GM19099 (cell line): ENCODE measurements around the gene ACTG1.

Experiments used
- POLR2A ChIP-seq: IDR thresholded peaks from 3 replicates; pipeline ENCODE4 v1.6.1; 2011; ENCODE audit warnings: low read depth; ENCODE audit not compliant: insufficient read length; ENCODE audit errors: extremely low read depth

Gene ACTG1

GRCh38 chr17:81517339-81518112 lies 4.9 kb upstream of the ACTG1 start:
- TF ChIP-seq POLR2A: peak; percentile 70

DNA sequence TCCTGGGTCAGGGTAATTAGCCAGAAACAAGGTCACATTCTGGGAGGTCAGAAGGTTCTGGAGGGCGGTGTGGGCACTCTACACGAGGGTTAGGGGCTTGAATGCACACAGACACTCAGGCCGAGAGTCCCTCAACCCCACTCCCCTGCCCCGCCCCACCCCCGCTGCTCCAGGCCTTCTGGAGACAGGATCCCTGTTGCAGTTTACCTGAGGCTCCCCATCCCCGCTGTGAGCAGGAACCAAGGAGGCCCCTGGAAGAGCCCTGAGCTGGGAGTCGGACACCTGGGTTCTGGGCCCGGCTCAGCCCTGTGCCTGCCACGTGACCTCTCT lies 4.4 kb upstream of the ACTG1 start:
- no peak for TF ChIP-seq POLR2A

- no peak for TF ChIP-seq POLR2A
Measured at GRCh38 chr17:81516439-81516838, 3.8 kb upstream of the ACTG1 start.

GRCh38 chr17:81515530-81516041 lies 3.0 kb upstream of the ACTG1 start:
- no peak for TF ChIP-seq POLR2A

DNA sequence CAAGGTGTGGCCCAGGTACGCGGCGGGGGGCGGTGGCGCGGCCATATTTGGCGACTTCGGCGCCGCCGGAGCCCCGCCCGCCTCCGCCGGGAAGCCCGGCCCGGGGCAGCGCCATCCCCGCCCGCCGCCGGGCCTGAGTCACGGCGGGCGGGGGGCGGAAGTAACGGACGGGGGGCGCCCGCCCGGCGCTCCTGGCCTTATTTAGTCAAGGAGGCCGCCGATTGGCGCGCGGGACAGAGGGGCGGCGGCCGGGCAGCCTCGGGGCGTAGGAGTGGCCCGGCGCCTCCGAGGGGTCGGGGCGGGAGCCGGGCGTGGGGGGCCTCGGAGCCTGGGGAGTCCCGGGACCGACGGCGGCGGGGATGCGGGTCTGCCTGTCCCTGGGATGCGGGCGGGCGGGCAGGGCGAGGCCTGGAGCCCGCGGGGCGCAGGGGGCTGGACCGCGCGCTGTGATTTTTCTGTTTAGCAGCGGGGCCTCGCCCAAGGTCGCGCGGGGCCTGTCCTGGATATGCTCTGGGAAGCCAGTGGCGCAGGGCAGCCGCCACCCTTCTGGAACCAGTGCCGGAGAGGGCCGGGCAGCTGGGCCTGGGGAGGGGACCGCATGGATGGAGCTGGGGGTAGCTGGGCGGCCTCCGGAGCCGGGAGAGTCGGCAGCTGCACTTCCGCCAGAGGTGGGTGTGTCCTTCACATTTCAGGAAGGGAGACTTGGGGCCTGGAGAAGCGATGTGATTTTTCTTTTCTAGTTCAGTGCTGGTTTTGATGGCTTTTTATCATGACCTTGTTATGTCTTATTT lies 2.3 kb upstream of the ACTG1 start:
- peak; percentile 56 for TF ChIP-seq POLR2A

DNA sequence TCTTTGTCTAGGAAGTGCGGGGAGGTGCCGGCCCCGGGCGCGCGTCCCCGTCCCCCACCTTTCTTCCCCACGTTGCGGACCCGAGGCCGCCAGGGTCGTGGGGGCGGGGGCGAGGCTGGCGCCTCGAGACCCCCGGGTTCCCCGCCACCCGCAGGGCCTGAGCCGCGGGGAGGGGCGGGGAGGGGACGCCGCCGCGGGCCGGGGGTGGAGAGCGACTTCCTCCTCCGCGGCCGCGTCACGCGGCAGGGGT lies 1.8 kb upstream of the ACTG1 start:
- no peak for TF ChIP-seq POLR2A

DNA sequence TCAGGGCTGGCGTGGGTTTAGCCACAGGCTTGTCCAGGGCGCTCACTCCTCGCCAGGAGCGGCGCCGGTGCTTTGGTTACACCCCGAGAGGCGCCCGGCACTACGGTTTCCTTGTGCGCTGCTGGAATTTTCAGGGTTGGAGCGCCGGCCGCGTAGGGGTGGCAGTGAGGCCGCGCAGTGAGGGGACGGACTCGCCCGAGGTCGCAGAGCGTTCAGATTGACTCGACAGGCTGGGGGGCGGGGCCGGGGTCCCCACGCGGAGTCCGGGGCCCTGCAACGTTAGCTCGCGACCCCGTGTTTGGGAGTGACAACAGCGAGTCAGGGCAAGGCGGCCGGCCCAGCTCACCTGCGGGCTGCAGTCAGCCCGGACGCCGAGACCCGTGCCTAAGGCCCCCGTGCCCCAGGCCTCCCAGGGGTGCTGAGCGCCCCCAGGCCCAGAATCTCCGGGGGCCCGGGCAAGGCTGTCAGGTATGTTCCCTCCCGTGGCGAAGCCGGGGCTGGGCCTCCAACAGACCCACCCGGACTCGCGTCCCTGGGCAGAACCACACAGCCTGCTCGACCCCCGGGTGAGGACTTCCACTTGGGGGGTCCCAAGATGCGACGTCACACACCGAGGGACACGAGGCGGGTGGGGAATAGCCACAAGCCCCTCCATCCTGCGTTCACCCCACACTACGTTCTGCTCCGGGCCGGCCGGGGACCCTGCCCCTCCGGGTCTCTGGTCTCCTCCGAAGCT lies 1.3 kb upstream of the ACTG1 start:
- no peak for TF ChIP-seq POLR2A

- peak; percentile 70 for TF ChIP-seq POLR2A
Measured at GRCh38 chr17:81513372-81513752, 763 bp upstream of the ACTG1 start.

GRCh38 chr17:81511804-81512561 lies 616 bp downstream of the ACTG1 start:
- TF ChIP-seq POLR2A: peak; percentile 54

DNA sequence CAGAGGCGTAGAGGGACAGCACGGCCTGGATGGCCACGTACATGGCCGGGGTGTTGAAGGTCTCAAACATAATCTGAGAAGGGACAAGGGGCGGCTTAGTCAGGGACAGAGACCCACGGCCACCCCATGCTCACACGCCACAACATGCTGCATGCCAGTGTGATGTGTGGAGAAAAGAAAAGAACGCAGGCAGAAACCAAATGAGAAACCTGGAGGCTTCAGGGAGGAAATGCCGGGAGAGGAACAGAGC lies 1.1 kb downstream of the ACTG1 start:
- no peak for TF ChIP-seq POLR2A

DNA sequence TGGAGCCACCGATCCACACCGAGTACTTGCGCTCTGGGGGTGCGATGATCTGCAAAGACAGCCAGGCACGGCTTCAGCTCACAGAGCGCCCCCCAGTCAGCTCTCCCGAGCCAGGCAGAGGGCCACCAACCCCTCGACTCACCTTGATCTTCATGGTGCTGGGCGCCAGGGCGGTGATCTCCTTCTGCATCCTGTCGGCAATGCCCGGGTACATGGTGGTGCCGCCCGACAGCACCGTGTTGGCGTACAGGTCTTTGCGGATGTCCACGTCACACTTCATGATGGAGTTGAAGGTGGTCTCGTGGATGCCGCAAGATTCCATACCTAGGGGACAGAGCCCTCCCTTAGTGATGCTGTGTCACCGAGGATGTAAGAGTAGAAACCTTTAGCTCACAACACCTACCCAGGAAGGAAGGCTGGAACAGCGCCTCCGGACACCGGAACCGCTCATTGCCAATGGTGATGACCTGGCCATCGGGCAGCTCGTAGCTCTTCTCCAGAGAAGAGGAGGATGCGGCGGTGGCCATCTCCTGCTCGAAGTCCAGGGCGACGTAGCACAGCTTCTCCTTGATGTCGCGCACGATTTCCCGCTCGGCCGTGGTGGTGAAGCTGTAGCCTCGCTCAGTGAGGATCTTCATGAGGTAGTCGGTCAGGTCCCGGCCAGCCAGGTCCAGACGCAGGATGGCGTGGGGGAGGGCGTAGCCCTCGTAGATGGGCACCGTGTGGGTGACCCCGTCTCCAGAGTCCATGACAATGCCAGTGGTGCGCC lies 1.6 kb downstream of the ACTG1 start:
- TF ChIP-seq POLR2A: peak; percentile 23

GRCh38 chr17:81509972-81510784 lies 2.4 kb downstream of the ACTG1 start:
- no peak for TF ChIP-seq POLR2A

DNA sequence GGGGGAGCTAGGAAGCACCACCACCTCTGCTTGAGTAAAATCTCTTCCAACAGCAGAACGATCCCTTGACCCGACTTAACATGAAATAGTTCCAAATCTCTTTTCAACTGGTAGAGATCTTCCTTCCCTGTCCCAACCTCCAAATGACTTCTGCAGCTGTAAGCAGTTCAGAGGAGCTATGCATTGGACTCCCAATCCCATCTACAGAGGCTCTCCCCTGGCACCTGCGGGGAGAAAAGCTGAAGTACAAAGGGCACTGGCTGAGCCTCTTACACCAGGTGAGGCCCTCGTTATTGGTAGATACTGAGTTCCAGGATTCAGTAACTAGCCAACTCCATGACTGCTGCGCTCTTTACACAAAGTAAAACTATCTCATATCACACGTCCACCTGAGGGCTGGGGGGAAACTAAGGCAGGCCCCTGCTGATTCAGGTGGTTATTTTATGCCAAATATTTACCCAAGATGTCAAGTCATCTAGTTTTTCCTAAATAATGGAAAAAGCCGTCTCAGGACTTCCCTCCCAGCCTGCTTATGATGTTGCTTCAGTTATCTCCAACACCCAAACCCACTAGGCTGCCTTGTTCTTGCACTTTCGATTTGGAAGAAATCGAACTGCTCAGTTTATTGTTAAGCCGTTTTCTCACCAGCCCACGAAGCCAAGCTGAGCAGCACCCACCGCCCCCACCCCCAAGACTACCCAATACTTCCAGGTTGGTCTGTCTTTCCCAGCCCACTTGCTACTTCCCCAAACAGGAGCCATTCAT lies 3.2 kb downstream of the ACTG1 start:
- peak; percentile 58 for TF ChIP-seq POLR2A
